Activated naive CD8-positive, alpha-beta T cell treated with anti-CD3 and anti-CD28 coated beads for 36 hours (primary cell): ENCODE results near the gene GRIN3A. TPM values are rescaled to one million over a fixed set of nuclear protein-coding genes. Genes with fewer than 3 reads are reported as not detected.

Experiments
- DNase-seq: peaks from one replicate; pipeline ENCODE4 v3.0.0; 2021
- H3K27ac Mint-ChIP-seq: one replicate; pipeline ENCODE4 v1.8.0; 2022; ENCODE audit warnings: mild to moderate bottlenecking, moderate library complexity, mixed read lengths
- H3K27me3 Mint-ChIP-seq: one replicate; pipeline ENCODE4 v1.8.0; 2022; ENCODE audit warnings: mild to moderate bottlenecking, mixed read lengths
- H3K36me3 Mint-ChIP-seq: one replicate; pipeline ENCODE4 v1.8.0; 2021; ENCODE audit warnings: mild to moderate bottlenecking, mixed read lengths
- H3K4me1 Mint-ChIP-seq: one replicate; pipeline ENCODE4 v1.8.0; 2021; ENCODE audit warnings: mixed read lengths
- H3K4me3 Mint-ChIP-seq: one replicate; pipeline ENCODE4 v1.8.0; 2022; ENCODE audit warnings: mild to moderate bottlenecking, moderate library complexity, mixed read lengths
- H3K9me3 Mint-ChIP-seq: one replicate; pipeline ENCODE4 v1.8.0; 2022; ENCODE audit warnings: mixed read lengths
- total RNA-seq, 2 experiments: library from RNA; stranded (reverse); gene quantifications; one replicate each; pipeline ENCODE4 v1.2.3, GENCODE V29; 2021

GRIN3A gene
- total RNA-seq, 2 experiments from 2014 or later, result not detected

DNA sequence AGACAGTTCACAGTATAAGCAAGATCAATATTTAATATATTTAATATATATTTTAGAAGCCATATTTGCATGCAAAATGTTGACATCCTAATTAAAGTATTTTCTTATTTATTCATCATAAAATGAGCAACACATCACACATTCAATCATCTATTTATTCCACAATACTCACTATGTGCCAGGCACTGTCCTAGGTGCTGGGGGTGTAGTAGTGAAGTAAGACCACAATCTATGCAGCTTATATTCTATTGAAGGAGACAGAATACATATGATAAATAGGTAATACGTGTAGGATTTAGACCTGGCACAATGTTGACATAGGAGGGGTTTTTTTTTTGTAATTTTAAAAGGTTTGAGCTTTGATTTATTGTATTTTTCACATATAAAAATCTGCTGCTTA is 63.1 kb downstream of the GRIN3A start:
- Mint-ChIP-seq H3K27ac (no peak overlapping the region), H3K36me3 (no peaks in the 10 kb centered on the region), H3K9me3 (no peaks in the 10 kb centered on the region), H3K4me3 (no peak overlapping the region), H3K27me3 (no peaks in the 10 kb centered on the region), H3K4me1 (no peaks in the 10 kb centered on the region)
- no peak for DNase-seq

DNA sequence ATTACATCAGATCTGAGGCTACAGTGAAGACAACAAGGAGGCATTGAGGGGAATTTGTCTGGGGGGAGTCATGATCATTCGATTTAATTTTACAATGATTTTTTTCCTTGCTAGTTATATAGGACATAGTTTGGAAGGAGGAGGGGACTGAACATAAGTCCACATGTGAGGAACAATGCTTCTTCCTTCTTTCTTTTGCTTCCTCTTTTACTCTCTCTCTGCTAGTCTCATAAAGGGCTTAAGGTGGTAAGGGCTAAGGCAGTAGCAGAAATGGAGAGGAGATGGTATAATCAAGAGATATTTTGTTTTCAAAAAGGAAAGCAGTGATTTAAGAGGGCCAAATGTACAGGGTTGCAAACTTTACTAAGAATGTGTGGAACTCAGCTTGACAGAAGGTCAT is 64.3 kb downstream of the GRIN3A start:
- no peak overlapping the region for H3K4me3 Mint-ChIP-seq

DNA sequence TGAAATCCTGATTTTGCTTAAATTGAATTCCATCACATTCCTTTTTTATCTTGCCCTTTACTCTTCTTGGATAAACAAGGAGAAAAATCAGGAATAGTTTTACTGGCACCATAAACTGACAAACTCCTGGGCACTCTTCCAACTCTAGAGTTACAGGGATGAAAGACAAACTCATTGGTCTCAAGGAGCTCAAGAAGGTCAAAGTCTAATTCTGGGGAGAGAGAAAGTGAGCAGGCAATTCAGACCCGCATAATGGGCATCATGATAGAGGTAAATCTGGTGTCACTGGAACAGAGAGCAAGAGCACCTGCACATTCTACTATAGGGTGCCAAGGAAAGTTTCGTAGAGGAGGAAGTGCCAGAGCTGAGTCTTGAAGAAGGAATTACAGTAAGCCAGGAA is 64.8 kb downstream of the GRIN3A start:
- Mint-ChIP-seq H3K9me3 (no peaks in the 10 kb centered on the region), H3K4me3 (no peak overlapping the region), H3K4me1 (no peaks in the 10 kb centered on the region), H3K36me3 (no peaks in the 10 kb centered on the region), H3K27ac (no peak overlapping the region), H3K27me3 (no peaks in the 10 kb centered on the region)
- no peak for DNase-seq

More for the DNA sequence above, 64.3 kb downstream of the GRIN3A start:
- no peaks in the 10 kb centered on the region for H3K27me3 Mint-ChIP-seq
- no peak for DNase-seq
- no peaks in the 10 kb centered on the region for H3K4me1 Mint-ChIP-seq
- no peaks in the 10 kb centered on the region for H3K9me3 Mint-ChIP-seq
- no peak overlapping the region for H3K27ac Mint-ChIP-seq
- H3K36me3 Mint-ChIP-seq, result no peaks in the 10 kb centered on the region

DNA sequence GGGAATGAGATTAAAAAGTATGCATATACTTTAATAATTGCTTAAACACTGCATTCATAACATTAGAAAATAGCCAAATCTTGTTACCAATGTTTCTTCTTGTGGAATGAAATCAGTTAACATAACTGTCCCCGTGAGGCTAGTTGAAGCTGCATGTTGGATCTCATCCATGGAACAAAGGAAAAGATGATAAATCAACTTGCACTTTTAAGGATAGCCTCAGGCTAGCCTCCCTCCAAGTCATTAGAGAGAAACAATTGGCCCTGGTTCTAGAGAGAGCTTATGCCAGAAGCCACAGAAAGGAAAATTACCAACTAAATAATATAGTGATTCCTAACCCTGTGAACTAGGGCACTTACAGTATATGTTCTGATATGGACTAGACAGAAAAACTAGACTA is 66.9 kb downstream of the GRIN3A start:
- H3K27me3 Mint-ChIP-seq, result no peaks in the 10 kb centered on the region
- DNase-seq, result no peak
- no peaks in the 10 kb centered on the region for H3K9me3 Mint-ChIP-seq
- H3K4me1 Mint-ChIP-seq, result no peaks in the 10 kb centered on the region
- no peaks in the 10 kb centered on the region for H3K36me3 Mint-ChIP-seq
- H3K27ac Mint-ChIP-seq, result no peak overlapping the region
- no peak overlapping the region for H3K4me3 Mint-ChIP-seq

GRCh38 chr9:101668421-101668820 is 70.0 kb downstream of the GRIN3A start:
- DNase-seq, result no peak
- H3K36me3 Mint-ChIP-seq, result no peaks in the 10 kb centered on the region
- H3K27ac Mint-ChIP-seq, result no peak overlapping the region
- no peak overlapping the region for H3K4me3 Mint-ChIP-seq
- no peaks in the 10 kb centered on the region for H3K27me3 Mint-ChIP-seq
- H3K9me3 Mint-ChIP-seq, result no peaks in the 10 kb centered on the region
- no peaks in the 10 kb centered on the region for H3K4me1 Mint-ChIP-seq

DNA sequence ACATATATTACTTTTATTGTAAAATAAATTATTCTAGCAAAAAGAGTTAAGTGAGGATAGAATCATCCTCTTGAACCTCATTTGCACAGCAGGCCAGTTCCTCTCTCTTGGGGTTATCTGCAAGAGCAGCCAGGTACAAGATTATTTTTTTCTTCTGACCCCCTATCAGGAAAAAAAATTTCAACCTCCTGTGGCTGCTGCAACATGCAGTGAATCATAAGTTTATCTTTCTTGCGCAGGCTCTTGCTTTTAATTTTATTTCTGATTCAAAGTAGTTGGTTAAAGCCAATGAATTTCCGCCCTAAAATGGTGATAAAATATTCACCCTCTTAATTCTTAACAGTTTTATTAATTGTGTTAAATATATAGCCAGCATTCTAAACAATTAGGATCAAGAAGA is 74.0 kb downstream of the GRIN3A start:
- Mint-ChIP-seq H3K4me3 (no peak overlapping the region), H3K4me1 (no peaks in the 10 kb centered on the region)

DNA sequence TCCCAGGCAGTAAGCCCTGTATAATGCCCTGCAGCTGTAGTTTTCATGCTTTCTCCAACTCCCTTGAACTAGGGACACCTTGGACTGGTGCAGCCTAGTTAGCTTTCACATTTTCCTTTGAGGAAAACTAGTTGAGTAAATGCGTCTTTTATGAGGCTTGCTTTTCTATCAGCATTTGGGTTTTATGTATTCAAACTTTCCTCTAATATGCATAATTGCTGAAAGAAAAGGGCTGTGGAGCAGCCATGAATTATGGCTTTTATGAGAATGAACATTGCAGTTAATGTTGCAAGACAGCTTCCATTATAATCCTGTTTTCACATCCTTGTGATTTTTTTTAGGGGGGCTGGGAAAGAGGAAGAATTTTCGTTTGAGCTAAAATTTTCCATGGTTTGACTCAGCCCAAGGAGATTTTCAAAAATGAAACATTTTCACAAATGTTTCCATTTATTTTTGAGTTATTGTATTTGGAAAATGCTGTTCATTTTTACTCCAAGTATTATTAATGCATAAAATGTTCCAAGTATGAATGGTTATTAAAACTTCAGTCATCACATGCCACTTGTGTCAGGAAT is 85.8 kb downstream of the GRIN3A start:
- no peak overlapping the region for H3K27ac Mint-ChIP-seq
- H3K4me1 Mint-ChIP-seq, result no peaks in the 10 kb centered on the region
- H3K4me3 Mint-ChIP-seq, result no peak overlapping the region
- H3K9me3 Mint-ChIP-seq, result no peaks in the 10 kb centered on the region
- DNase-seq, result no peak
- H3K27me3 Mint-ChIP-seq, result peaks cover 29% of the 10 kb centered on the region
- no peaks in the 10 kb centered on the region for H3K36me3 Mint-ChIP-seq

More for the DNA sequence above, 74.0 kb downstream of the GRIN3A start:
- Mint-ChIP-seq H3K27me3 (peaks cover 10% of the 10 kb centered on the region), H3K9me3 (no peaks in the 10 kb centered on the region), H3K36me3 (no peaks in the 10 kb centered on the region), H3K27ac (no peak overlapping the region)
- DNase-seq, result no peak

DNA sequence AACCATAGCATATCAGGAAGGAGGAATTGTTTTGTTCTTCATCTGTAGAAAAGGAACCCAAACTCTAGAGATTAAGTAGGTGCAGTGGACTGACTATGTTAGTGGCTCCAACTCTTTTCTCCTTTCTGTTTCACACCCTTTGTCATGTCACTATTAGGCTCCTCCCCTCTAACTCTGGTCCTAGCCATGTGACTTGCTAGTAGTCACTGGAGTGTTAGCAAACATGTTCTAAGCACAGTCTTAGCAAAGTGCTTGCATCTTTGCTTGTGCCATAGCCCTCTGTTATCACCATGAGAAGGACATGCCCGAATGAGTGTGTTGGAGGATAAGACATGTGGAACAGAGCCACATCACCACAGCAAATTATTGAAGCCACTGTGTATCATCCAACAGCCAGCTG is 88.3 kb downstream of the GRIN3A start:
- Mint-ChIP-seq H3K4me1 (no peaks in the 10 kb centered on the region), H3K27ac (no peak overlapping the region)

DNA sequence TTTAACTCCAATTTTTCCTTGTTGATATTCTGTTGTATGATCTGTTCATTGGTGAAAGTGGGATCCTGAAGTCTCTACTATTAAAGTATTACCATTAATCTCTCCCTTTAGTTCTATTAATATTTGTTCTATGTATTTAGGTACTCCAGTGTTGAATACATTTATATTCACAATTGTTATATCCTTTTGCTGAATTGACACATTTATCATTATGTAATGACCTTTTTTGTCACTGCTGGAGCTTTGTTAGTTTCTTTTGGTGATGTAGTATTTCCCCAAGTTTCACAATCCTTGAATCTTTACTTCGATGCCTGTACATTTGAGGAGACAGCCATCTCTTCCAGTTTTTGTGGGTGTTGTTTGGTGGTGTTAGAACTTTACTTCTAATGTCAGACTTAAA is 90.0 kb downstream of the GRIN3A start:
- H3K9me3 Mint-ChIP-seq, result no peaks in the 10 kb centered on the region
- H3K27me3 Mint-ChIP-seq, result peaks cover 17% of the 10 kb centered on the region
- DNase-seq, result no peak
- H3K4me3 Mint-ChIP-seq, result no peak overlapping the region
- no peaks in the 10 kb centered on the region for H3K4me1 Mint-ChIP-seq
- H3K36me3 Mint-ChIP-seq, result no peaks in the 10 kb centered on the region
- no peak overlapping the region for H3K27ac Mint-ChIP-seq

More for the DNA sequence above, 88.3 kb downstream of the GRIN3A start:
- DNase-seq, result no peak
- H3K27me3 Mint-ChIP-seq, result peaks cover 21% of the 10 kb centered on the region
- H3K4me3 Mint-ChIP-seq, result no peak overlapping the region
- no peaks in the 10 kb centered on the region for H3K36me3 Mint-ChIP-seq
- H3K9me3 Mint-ChIP-seq, result no peaks in the 10 kb centered on the region

- Mint-ChIP-seq H3K27me3 (no peaks in the 10 kb centered on the region), H3K4me1 (no peaks in the 10 kb centered on the region), H3K9me3 (peaks cover 1% of the 10 kb centered on the region), H3K36me3 (no peaks in the 10 kb centered on the region), H3K4me3 (no peak overlapping the region), H3K27ac (no peak overlapping the region)
- DNase-seq, result no peak
Observed at GRCh38 chr9:101639785-101640665, 98.4 kb downstream of the GRIN3A start.

- Mint-ChIP-seq H3K9me3 (peaks cover 1% of the 10 kb centered on the region), H3K4me3 (no peak overlapping the region), H3K36me3 (no peaks in the 10 kb centered on the region), H3K27ac (no peak overlapping the region), H3K27me3 (no peaks in the 10 kb centered on the region), H3K4me1 (no peaks in the 10 kb centered on the region)
- DNase-seq, result no peak
Observed at GRCh38 chr9:101639311-101639710, 99.1 kb downstream of the GRIN3A start.

DNA sequence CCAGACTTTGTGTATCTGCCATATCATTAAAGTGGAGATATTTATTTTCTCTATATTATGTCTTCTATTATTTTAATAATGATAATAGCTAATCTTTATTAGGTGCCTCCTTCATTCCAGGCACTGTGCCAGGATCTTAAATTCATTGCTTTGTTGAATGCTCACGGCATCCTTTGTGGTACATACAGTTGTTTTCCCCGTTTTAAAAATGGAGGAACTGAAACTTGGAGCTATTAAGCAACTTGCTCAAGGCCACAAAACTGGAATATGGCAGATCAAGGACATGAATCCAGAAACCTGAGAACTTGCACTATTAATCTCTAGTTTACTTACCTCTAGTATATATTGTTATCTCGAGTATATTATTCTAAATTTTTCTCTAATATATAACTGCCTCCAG is 102.2 kb downstream of the GRIN3A start:
- Mint-ChIP-seq H3K27ac (no peak overlapping the region), H3K4me3 (no peak overlapping the region), H3K4me1 (no peaks in the 10 kb centered on the region), H3K36me3 (no peaks in the 10 kb centered on the region), H3K9me3 (no peaks in the 10 kb centered on the region), H3K27me3 (no peaks in the 10 kb centered on the region)
- no peak for DNase-seq

DNA sequence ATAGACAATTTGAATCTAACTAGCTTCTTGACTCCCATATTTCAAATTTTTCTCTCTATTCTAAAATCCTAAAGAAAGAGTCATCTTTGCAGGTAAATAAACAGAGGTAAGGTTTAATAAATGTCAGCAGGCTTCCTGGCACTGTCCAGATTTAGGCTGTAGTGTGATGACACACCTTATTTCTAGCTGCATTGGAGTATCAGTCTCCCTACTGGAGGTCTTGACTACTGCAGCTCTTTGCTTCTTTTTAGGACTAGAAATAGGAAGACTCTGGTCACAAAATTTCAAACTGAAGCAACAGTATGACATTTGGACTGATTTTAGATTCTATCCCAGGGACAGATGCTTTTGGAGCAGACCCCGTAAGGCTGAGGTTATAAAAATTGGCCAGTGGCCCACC is 103.0 kb downstream of the GRIN3A start:
- DNase-seq, result no peak
- Mint-ChIP-seq H3K4me1 (no peaks in the 10 kb centered on the region), H3K27ac (no peak overlapping the region), H3K27me3 (no peaks in the 10 kb centered on the region), H3K4me3 (no peak overlapping the region), H3K9me3 (no peaks in the 10 kb centered on the region), H3K36me3 (no peaks in the 10 kb centered on the region)

- no peaks in the 10 kb centered on the region for H3K36me3 Mint-ChIP-seq
- H3K4me1 Mint-ChIP-seq, result no peaks in the 10 kb centered on the region
- H3K9me3 Mint-ChIP-seq, result no peaks in the 10 kb centered on the region
- no peak for DNase-seq
- no peak overlapping the region for H3K4me3 Mint-ChIP-seq
- H3K27me3 Mint-ChIP-seq, result no peaks in the 10 kb centered on the region
- no peak overlapping the region for H3K27ac Mint-ChIP-seq
Observed at GRCh38 chr9:101634741-101635409, 103.6 kb downstream of the GRIN3A start.

DNA sequence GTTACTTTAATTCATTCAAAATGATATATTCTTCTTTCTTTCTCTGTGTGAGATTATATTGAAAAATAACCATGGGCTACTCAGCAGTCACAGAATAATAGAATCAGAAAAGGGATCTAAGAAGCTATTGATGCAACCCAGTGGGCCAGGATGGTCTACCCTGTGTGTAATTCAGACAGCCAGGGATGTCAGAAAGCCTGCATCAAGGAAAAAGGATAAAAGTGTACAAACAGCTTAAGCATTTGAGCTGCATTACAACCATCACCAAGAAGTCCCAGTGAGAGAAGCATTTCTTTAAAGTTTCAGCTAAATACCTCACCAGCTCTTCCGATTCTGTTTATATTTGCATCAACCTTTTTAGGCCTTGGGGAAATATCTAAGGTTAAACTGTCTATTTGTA is 105.8 kb downstream of the GRIN3A start:
- no peak for DNase-seq
- no peak overlapping the region for H3K4me3 Mint-ChIP-seq
- H3K36me3 Mint-ChIP-seq, result no peaks in the 10 kb centered on the region
- no peak overlapping the region for H3K27ac Mint-ChIP-seq
- no peaks in the 10 kb centered on the region for H3K4me1 Mint-ChIP-seq
- H3K27me3 Mint-ChIP-seq, result no peaks in the 10 kb centered on the region
- no peaks in the 10 kb centered on the region for H3K9me3 Mint-ChIP-seq
